Measurements from ENCODE around the gene DTX2.
"Not testable (repeated sequence)": the region's sequence is repeated elsewhere in the genome, so short reads cannot be mapped to it uniquely, and the experiment has no call there.

The DTX2 gene

DNA sequence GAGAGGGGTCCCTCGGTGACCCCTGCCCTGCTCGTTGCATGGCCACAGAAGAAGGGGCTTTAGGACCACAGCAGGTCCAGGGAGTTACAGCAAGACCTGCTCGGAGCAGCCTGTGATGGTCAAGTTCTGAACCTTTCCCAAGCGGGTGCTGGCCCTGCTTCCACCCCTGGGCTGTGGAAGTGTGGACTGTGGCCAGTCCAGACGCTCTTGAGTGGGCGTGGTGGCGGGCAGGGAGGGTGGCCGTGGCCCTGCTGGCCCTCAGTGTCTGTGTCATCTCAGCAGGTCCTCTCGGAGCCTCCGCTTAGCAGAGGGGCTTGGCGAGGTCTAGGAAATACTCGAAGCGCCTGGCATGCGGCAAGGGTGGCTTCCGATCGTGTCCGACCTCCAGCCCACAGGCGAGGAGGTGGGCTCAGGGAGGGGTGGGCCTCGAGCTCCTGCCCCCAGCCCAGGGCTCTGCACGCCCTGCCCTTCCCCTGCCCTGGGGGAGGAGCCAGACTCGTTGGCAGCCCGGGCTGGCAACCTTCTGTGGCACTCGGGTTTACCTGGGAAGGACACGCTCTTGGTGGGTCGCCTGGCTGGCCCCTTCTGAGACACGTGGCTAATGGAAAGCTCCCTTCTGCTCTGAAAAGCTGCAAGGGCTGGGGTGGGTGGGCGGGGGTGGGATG lies 36.5 kb downstream of the DTX2 start:
- not testable (repeated sequence) for DNase-seq

DNA sequence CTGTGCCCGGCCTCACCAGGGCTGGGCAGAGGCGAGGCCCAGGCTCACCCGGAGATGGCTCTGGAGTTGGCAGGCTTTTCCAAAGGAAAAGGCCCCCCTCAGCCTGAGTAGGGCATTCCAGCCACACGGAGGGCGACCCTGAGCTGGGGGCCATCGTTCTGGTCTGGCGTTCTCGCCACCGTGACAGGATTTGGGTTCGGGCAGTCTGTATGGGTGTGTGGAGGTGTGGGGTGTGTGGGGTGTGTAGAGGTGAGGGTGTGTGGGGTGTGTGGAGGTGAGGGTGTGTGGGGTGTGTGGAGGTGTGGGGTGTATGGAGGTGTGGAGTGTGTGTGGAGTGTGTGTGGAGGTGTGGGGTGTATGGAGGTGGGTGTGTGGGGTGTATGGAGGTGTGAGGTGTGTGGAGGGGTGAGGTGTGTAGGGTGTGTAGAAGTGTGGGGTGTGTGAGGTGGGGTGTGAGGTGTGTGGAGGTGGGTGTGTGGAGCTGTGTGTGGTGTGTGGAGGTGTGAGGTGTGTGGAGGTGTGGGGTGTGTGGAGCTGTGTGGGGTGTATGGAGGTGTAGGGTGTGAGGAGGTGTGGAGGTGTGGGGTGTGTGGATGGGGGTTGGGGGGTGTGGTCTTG lies 37.2 kb downstream of the DTX2 start:
- not testable (repeated sequence) for DNase-seq

DNA sequence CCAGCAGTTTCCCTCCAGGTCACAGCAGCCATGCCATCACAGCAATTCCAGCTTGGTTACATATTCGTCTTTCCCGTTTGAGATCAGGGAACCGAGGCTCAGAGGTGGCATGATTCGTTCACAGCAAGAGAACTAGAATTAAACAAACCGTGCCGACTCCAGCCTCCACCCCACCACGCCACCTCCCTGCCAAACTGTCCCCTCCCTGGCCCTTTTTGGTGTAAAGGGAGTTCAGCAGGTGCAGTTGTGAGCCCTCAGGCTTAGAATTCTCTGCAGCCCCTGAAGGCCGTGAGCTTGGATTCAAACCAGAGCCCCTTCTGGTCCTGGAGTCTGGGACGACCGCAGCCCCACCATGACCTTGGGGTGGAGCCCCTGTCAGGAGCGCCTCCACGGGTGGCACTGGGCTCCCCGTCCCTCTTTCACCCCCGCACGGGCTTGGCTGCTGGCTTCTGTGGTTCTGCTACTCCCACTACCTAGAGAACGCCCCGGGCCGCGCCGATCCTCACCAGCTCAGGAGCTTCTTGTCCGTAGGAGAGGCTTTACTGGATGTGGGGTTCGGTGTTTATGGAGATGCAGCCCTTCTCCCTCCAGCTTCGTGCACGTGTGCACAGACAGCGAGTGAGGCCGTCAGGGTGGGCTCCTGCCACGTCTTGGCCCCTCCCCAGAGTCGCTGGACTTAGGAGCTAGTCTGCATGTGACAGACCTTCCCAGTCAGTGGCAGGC lies 37.9 kb downstream of the DTX2 start:
- not testable (repeated sequence) for DNase-seq

DNA sequence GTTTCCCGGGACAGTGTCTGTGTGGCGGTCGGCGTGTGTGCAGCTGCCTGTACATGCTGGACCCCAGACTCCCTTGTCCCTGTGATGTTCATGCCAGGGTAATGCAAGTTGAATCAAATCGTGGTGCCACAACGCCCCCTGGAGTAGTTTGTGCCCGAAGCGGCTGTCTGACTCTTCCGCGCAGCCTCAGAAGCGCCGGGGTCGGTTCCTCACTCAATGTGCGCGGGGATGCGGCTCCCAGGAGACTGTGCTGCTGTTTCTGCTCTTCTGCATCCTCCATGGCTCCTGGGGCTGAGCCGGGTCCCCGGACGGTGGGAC lies 38.4 kb downstream of the DTX2 start:
- DNase-seq, result not testable (repeated sequence)

DNA sequence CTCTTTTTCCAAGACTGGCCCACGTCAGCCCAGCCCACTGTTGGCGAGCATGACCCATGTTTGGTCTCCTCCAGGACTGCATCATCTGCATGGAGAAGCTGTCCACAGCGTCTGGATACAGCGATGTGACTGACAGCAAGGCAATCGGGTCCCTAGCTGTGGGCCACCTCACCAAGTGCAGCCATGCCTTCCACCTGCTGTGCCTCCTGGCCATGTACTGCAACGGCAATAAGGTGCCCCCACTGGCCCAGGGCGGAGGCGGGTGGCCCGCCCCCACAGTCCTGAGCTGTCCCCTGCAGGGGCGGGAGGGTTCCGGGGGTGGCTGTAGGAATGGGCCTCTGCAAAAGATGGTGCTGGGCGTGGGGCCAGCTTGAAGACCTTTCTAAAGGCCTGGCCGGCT lies 40.7 kb downstream of the DTX2 start:
- not testable (repeated sequence) for DNase-seq

DNA sequence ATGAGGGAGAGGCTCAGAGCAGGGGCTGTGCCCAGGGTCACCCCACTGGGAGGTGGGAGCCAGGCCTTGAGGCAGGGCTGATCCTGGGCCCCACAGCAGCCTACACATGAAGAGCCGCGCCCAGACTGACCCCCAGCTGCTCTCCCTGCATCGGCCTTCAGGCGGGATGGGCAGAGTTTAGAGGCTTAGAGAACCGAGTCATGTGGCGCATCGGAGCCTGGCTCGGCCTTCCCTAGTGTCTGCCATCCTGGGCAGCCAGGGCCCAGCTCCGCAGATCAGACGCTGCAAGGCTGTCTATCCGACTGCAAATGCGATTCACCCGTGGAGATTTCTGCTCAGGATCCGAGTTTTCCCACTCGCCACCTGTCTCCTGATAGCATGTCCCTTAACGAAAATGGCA lies 41.3 kb downstream of the DTX2 start:
- not testable (repeated sequence) for DNase-seq

DNA sequence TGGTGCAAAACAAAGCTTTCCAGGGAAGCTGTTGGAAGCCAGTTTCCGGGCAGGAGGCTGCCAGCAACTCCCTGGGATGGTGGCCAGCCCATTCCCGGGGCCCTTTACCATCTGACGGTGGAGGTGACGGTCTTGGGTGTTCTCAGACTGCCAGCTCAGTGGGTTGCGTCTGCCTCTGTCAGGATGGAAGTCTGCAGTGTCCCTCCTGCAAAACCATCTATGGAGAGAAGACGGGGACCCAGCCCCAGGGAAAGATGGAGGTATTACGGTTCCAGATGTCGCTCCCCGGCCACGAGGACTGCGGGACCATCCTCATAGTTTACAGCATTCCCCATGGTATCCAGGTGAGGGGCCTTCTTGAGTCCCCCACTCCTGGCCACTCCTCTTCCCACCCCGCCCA lies 41.7 kb downstream of the DTX2 start:
- not testable (repeated sequence) for DNase-seq

DNA sequence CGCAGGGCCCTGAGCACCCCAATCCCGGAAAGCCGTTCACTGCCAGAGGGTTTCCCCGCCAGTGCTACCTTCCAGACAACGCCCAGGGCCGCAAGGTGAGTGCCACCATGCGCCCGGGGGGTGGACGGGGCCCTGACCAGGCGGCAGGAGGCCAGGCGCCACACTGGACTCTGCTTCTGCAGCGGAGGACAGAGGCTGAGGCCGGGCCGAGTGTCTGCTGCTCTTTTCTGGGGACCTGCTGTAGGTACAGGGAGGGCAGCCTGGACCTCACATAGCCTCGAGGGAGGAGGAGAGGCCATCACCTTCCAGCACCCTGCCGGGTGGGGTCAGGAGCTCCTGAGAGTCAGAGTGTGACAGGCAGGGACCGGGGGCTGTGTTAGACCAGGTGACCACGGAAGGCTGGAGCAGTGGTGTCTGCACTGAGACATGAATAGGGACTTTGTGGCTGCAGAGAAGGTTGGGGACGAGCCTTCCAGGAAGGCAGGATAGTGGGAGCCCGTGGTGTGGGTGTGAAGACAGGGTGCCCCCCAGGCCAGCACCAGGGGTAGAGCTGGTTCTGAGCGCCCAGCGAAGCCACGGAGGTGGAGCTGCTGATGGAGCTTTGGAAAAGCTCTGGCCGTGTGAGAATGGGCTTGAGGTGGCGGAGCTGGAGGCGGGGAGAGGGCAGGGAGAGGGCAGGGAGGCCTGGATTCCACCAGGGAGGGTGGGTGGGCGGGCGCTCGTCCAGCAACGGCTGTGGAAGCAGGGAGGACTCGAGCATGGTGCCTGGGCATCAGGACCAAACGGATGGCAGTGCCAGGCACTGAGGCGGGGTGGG lies 43.0 kb downstream of the DTX2 start:
- DNase-seq, result not testable (repeated sequence)

DNA sequence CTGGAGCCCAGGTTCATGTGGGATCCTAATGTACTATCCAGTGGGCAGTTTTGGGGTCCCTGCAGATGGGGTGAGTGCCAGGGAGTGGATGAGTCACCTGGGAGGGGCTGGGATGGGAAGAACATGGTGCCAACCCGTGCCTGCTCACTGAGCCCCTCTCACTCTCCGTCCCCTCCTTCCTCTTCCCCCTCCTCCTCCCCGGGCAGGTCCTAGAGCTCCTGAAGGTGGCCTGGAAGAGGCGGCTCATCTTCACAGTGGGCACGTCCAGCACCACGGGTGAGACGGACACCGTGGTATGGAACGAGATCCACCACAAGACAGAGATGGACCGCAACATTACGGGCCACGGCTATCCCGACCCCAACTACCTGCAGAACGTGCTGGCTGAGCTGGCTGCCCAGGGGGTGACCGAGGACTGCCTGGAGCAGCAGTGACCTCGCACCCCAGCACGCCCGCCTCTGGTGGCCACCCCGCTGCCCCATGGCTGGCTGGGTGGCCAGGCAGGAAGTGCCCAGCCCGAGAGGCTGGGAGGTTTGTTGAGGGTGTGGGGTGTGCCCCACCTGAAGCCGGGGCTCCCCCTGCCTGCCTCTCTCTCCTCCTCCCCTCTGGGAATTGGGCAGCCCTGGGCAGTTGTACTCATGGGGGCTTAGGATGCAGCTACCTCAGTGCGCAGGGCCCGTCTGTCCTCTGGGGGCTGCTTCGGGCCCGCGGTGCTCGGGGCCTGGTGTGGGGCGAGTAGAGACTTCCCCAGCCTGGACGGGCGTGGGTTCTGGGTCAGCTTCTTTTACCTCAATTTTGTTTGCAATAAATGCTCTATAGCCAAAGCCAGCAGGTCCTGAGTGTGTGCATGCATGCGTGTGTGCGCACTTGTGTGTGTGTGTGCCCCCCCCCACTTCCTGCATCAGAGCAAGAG lies 43.9 kb downstream of the DTX2 start:
- no peak for DNase-seq

DNA sequence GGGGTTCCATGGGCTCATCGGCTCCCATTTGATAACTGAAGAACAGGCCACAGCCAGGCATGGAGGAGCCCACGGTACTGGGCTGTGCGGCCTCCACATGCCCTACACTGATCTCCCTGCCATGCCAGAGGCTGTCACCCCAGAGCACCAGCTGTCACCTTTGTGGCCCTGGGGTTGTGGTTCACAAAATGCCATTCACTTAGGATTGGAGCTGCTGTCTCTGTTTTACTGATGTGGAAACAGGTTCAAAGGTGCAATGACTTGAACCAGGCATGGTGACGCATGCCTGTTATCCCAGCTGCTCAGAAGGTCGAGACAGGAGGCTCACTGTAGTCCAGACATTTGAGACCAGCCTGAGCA lies 44.6 kb downstream of the DTX2 start:
- no peak for DNase-seq

DNA sequence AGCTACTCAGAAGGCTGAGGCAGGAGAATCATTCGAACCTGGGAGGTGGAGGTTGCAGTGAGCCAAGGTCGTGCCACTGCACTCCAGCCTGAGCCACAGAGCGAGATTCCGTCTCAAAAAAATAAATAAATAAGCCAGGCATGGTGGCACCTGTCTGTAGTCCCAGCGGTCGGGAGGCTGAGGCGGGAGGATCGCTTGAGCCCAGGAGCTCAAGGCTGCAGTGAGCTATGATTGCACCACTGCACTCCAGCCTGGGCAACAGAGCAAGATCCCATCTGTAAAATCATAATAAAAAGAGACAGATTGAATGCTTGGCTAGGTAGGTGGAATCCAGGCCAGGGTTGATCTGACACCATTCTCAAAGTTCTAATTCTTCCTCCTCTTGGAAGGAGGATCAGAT lies 45.1 kb downstream of the DTX2 start:
- DNase-seq, result not testable (repeated sequence)

DNA sequence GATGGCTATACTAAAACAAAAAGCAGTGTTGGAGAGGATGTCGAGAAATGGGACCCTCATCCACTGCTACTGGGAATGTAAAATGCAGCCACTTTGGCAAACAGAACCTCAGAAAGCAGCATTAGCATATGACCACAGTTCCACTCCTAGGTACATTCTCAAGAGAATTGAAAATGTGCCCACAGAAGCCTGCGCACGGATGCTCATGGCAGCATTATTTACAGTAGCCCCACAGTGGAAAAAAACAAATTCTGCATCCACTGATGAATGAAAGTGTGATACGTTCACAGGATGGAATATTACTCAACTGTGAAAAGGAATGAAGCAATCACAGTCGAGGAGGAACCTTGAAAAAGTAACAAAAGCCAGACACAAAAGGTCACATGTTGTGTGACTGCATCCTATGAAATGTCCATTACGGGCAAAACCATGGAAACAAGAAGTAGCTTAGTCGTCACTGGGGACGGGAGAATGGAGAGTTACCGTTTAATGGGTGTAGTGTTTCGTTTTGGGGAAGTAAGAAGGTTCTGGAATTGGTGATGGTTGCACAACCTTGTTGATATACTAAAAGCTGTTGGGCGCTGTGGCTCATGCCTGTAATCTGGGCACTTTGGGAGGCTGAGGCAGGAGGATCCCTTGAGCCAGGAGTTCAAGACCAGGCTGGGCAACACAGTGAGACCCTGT lies 46.4 kb downstream of the DTX2 start:
- no peak for DNase-seq

DNA sequence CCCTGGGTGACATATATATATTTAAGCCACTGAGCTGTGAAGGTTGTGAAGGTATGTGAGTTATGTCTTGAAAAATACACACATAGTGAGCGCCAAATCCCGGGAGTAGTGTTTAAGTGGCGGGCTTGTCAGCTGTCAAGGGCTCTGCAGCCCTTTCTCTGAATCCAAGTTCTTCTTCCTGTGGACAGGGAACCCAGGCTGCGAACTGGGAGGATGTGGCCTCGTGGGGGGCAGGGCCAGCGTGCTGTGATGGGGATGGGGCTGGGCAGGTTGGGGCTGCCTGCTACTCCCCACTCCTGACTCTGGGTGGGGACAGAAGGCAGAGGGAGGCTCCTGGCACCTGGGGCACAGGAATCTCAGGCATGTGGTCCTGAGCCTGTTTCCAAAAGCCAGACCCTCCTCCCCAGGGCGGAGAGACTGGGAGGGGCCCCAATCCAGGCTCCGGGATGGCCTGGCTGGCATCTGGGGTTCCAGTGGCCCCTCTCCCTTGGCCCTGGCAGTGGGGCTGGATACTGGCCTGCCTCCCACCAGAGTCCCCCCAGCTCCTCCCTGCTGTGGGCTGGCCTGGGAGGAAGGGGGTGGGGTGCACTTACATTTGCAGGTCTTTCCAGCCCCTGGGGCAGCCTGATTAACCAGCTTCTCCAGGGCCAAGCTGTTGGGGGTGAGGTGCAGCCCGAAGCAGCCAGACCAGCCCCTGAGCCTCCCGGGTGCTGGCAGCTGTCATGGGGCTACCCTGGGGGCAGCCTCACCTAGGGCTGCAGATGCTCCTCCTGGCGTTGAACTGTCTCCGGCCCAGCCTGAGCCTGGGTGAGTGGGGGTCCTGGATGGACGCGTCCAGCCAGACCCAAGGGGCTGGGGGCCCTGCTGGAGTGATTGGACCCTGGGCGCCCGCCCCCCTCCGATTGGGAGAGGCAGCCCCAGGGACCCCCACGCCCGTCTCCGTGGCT lies 48.7 kb downstream of the DTX2 start, which contains the start of gene UPK3B:
Gene UPK3B (plus strand): TSS at position 622 of the 947 bp plus-strand sequence. CDS start 101 bp downstream, at position 723.
- no peak for DNase-seq

DNA sequence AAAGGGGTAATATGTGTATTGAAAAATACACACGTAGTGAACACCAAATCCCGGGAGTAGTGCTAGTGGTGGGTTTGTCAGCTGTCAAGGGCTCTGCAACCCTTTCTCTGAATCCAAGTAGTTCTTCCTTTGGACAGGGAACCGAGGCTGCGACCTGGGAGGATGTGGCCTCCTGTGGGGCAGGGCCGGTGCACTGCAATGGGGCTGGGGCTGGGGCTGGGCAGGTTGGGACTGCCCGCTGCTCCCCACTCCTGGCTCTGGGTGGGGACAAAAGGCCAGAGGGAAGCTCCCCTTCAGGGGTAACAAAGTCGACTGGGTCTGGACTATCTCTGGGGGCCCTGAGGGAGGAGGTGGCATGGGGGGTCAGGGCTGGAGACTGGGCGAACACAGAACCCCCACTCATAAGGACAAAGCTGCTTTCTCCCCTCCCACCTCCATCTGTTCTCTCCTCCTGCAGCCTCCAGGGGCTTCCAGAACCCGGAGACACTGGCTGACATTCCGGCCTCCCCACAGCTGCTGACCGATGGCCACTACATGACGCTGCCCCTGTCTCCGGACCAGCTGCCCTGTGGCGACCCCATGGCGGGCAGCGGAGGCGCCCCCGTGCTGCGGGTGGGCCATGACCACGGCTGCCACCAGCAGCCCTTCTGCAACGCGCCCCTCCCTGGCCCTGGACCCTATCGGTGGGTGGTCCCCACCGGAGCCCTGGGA lies 49.8 kb downstream of the DTX2 start:
- DNase-seq, result not testable (repeated sequence)

DNA sequence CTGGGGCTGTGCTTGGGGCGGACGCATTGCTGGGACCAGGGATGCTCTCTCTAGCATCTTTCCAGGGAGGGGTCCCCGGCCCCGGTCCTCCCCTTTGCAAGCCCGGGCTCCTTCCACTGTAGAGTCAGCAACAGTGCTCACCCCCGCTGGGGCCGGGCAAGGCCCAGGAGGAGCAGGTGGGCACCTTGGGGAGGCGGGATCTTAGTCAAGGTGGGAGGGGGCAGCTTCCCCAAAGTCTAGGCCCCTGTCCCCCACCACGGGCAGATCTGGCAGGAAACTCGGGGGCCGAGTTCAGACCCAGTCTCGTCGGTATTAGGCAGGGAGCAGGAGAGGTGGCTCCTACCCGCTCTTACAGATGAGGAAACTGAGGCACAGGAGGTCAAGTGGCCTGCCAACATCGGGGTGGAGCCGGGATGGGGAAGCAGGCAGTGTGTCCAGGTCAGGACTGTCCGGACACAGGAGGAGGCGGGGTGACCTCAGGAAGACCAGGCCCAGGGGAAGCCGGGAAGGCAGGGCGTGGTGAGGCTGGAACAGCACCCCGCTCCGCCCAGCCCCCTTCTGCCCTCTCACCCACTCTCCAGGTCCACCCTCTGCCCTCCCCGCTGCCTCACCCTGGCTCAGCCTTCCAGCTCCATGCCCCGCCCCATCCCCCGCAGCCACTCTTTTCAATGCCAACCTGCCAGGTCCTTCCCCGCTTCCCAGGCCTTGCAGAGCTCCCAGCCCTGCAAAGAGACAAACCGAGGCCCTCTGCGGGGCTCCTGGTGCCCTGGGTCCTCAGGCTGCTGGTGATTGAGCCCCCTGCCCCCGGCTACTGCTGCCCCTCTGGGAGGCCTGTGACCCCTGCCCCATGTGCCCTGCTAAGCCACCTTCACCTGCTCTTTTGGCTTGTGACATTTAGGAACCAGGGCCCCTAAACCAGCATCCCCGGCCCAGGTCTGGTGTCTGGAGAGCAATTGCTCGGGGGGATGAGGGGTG lies 50.7 kb downstream of the DTX2 start:
- DNase-seq, result not testable (repeated sequence)

DNA sequence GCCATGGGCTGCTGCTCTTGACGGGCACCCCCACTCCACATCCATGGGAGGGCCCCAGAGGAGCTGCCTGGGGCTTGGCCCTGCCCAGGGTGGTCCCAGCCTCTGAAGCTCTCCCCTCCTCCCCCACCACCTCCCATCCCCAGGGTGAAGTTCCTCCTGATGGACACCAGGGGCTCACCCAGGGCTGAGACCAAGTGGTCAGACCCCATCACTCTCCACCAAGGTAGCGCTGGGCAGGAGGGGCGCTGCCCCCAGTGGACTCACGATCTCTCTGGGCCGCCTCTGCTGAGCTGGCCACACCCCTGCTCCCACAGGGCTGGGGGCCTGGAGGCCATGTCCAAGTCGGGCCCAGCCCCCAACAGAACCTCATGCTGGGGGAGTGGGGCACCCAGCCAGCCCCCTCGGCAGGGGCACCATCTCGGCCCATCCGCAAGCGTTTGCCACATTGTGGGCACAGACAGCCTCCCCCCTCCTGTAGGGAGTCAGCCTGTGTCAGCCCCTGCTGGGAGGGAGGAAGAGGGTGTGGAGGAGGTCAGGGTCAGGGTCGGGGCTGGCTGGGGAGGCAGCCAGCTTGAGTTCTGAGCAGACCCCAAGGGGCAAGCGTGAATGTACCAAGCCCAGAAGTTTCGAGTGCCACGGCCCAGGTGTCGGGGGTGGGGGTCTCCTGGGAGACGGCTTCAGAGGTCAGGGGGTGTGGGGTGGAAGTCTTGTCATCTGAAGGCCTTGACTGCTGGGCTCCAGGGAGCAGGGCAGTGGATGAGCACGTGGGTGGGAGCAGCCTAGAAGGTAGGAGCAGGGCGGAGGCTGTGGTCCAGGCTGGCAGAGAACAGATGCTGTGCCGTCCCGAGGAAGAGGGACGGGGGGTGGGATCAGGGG lies 51.7 kb downstream of the DTX2 start:
- DNase-seq, result no peak
